ENCODE results near the gene AMER3. TPM values are rescaled to one million over a fixed set of nuclear protein-coding genes. Genes with fewer than 3 reads are reported as not detected.
"Not testable (repeated sequence)": the region's sequence is repeated elsewhere in the genome, so short reads cannot be mapped to it uniquely, and the experiment has no call there.

Gene AMER3
- total and polyA plus RNA-seq, 2 donors (not counting 1 experiment from before 2014, with no cell fraction given): not detected

DNA sequence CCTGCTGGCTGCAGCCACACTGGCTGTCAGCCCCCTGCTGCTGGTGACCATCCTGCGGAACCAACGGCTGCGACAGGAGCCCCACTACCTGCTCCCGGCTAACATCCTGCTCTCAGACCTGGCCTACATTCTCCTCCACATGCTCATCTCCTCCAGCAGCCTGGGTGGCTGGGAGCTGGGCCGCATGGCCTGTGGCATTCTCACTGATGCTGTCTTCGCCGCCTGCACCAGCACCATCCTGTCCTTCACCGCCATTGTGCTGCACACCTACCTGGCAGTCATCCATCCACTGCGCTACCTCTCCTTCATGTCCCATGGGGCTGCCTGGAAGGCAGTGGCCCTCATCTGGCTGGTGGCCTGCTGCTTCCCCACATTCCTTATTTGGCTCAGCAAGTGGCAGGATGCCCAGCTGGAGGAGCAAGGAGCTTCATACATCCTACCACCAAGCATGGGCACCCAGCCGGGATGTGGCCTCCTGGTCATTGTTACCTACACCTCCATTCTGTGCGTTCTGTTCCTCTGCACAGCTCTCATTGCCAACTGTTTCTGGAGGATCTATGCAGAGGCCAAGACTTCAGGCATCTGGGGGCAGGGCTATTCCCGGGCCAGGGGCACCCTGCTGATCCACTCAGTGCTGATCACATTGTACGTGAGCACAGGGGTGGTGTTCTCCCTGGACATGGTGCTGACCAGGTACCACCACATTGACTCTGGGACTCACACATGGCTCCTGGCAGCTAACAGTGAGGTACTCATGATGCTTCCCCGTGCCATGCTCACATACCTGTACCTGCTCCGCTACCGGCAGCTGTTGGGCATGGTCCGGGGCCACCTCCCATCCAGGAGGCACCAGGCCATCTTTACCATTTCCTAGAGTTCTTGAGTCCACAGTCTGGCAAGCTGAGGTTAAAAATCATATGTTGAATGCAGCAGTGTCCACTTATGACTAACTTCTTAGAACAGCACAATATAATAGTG lies 25.7 kb upstream of the AMER3 start:
- Histone ChIP-seq H3K79me2 (ENCODE audit: control insufficient read depth, insufficient read depth, low read length) (no peaks in the 10 kb centered on the region), H3K4me3 (replicated peaks in 1 of 4; ENCODE audit: control extremely low read depth in 1 of 4, insufficient read depth in 1 of 4, low read depth in 3 of 4, low read length in 4 of 4) (no peak overlapping the region), H3K27ac (ENCODE audit: insufficient read depth, low read length) (no peak overlapping the region), H3K27me3 (ENCODE audit: control insufficient read depth, insufficient read depth, low read length) (no peaks in the 10 kb centered on the region), H3K36me3 (ENCODE audit: control insufficient read depth, insufficient read depth, low read length) (no peaks in the 10 kb centered on the region), H2AFZ (ENCODE audit: low read length) (no peak overlapping the region), H3K4me1 (ENCODE audit: control insufficient read depth, extremely low read depth, insufficient read depth, low read length) (no peaks in the 10 kb centered on the region), H3K9ac (ENCODE audit: insufficient read depth, low read length) (no peak overlapping the region), H3K9me3 (ENCODE audit: control insufficient read depth, insufficient read depth, low read depth, low read length) (no peaks in the 10 kb centered on the region), H3K4me2 (ENCODE audit: extremely low read depth, insufficient read depth, low read length) (no peak overlapping the region), H4K20me1 (ENCODE audit: control insufficient read depth, extremely low read depth, insufficient read depth, low read length) (no peaks in the 10 kb centered on the region)
- DNase-seq (ENCODE audit: low read depth in 2 of 2): no peak
- TF ChIP-seq, protein P1, sequence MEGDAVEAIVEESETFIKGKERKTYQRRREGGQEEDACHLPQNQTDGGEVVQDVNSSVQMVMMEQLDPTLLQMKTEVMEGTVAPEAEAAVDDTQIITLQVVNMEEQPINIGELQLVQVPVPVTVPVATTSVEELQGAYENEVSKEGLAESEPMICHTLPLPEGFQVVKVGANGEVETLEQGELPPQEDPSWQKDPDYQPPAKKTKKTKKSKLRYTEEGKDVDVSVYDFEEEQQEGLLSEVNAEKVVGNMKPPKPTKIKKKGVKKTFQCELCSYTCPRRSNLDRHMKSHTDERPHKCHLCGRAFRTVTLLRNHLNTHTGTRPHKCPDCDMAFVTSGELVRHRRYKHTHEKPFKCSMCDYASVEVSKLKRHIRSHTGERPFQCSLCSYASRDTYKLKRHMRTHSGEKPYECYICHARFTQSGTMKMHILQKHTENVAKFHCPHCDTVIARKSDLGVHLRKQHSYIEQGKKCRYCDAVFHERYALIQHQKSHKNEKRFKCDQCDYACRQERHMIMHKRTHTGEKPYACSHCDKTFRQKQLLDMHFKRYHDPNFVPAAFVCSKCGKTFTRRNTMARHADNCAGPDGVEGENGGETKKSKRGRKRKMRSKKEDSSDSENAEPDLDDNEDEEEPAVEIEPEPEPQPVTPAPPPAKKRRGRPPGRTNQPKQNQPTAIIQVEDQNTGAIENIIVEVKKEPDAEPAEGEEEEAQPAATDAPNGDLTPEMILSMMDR (conservative IDR thresholded peaks at IDR 0.05 in 1 of 2, IDR thresholded peaks at IDR 0.05 in 1 of 2; ENCODE audit: low read depth in 1 of 2, low read length in 2 of 2): no peak

DNA sequence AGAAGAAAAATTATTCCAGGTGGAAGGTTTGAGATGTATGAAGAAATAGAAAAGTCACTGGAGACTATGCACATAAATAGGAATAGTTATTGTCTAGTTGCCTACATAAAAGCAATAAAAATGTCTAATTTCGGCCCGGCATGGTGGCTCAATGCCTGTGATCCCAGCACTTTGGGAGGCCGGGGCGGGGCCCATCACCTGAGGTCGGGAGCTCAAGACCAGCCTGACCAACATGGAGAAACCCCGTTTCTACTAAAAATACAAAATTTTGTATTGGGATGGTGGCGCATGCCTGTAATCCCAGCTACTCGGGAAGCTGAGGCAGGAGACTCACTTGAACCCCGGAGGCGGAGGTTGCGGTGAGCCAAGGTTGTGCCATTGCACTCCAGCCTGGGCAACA lies 23.1 kb upstream of the AMER3 start:
- not testable (repeated sequence) for H3K4me1 ChIP-seq (ENCODE audit: control insufficient read depth, extremely low read depth, insufficient read depth, low read length); H3K27me3 ChIP-seq (ENCODE audit: control insufficient read depth, insufficient read depth, low read length); H3K9me3 ChIP-seq (ENCODE audit: control insufficient read depth, insufficient read depth, low read depth, low read length); H3K4me3 ChIP-seq (replicated peaks in 1 of 4; ENCODE audit: control extremely low read depth in 1 of 4, insufficient read depth in 1 of 4, low read depth in 3 of 4, low read length in 4 of 4); H3K79me2 ChIP-seq (ENCODE audit: control insufficient read depth, insufficient read depth, low read length); H3K4me2 ChIP-seq (ENCODE audit: extremely low read depth, insufficient read depth, low read length); H3K9ac ChIP-seq (ENCODE audit: insufficient read depth, low read length); DNase-seq (ENCODE audit: low read depth in 2 of 2); H3K27ac ChIP-seq (ENCODE audit: insufficient read depth, low read length); H2AFZ ChIP-seq (ENCODE audit: low read length); H4K20me1 ChIP-seq (ENCODE audit: control insufficient read depth, extremely low read depth, insufficient read depth, low read length); H3K36me3 ChIP-seq (ENCODE audit: control insufficient read depth, insufficient read depth, low read length)

DNA sequence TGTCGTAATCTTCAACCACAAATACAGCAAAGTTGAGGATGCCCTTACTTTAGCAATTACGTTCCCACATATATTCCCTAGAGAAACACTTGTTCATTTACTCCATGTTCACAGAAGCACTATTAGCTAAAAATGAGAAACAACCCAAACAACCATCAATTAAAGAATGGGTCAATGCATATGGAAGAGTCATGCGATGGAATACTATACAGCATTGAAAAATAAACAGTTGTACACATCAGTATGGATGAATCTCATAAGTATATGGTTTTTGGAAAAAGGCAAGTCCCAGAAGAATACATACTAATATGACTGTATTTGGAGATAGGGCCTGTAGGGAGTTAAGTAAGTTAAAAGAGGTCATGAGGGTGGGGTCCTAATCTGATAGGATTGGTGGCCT lies 20.1 kb upstream of the AMER3 start:
- Histone ChIP-seq H3K4me2 (ENCODE audit: extremely low read depth, insufficient read depth, low read length) (no peak overlapping the region), H2AFZ (ENCODE audit: low read length) (no peak overlapping the region), H4K20me1 (ENCODE audit: control insufficient read depth, extremely low read depth, insufficient read depth, low read length) (no peaks in the 10 kb centered on the region), H3K27ac (ENCODE audit: insufficient read depth, low read length) (no peak overlapping the region), H3K27me3 (ENCODE audit: control insufficient read depth, insufficient read depth, low read length) (no peaks in the 10 kb centered on the region), H3K9ac (ENCODE audit: insufficient read depth, low read length) (no peak overlapping the region), H3K4me3 (replicated peaks in 1 of 4; ENCODE audit: control extremely low read depth in 1 of 4, insufficient read depth in 1 of 4, low read depth in 3 of 4, low read length in 4 of 4) (no peak overlapping the region), H3K79me2 (ENCODE audit: control insufficient read depth, insufficient read depth, low read length) (no peaks in the 10 kb centered on the region), H3K9me3 (ENCODE audit: control insufficient read depth, insufficient read depth, low read depth, low read length) (no peaks in the 10 kb centered on the region), H3K4me1 (ENCODE audit: control insufficient read depth, extremely low read depth, insufficient read depth, low read length) (no peaks in the 10 kb centered on the region), H3K36me3 (ENCODE audit: control insufficient read depth, insufficient read depth, low read length) (no peaks in the 10 kb centered on the region)
- TF ChIP-seq, protein P1 (conservative IDR thresholded peaks at IDR 0.05 in 1 of 2, IDR thresholded peaks at IDR 0.05 in 1 of 2; ENCODE audit: low read depth in 1 of 2, low read length in 2 of 2): no peak
- no peak for TF ChIP-seq EZH2 (IDR thresholded peaks at IDR 0.05; ENCODE audit: low read length, missing control alignments)
- no peak for DNase-seq (ENCODE audit: low read depth in 2 of 2)

All from fibroblast of lung (primary cell).